Lower leg skin (tissue), 3 donors: ENCODE measurements around the gene POLK.

ENCODE experiments used
- POLR2A ChIP-seq, 2 donors: fragments of 450-650 bp; IDR thresholded peaks; one replicate each; pipeline ENCODE4 v1.6.1; 2016 to 2017; ENCODE audit warnings: antibody characterized with exemption in 2 of 2, mild to moderate bottlenecking in 1 of 2, moderate library complexity in 1 of 2
- TF ChIP-seq, protein P1 (sequence below), 3 donors: fragments of 450-650 bp; IDR thresholded peaks; one replicate each; pipeline ENCODE4 v1.5.1; 2016; ENCODE audit warnings: antibody characterized with exemption in 3 of 3, mild to moderate bottlenecking in 3 of 3, moderate library complexity in 2 of 3

DNA sequence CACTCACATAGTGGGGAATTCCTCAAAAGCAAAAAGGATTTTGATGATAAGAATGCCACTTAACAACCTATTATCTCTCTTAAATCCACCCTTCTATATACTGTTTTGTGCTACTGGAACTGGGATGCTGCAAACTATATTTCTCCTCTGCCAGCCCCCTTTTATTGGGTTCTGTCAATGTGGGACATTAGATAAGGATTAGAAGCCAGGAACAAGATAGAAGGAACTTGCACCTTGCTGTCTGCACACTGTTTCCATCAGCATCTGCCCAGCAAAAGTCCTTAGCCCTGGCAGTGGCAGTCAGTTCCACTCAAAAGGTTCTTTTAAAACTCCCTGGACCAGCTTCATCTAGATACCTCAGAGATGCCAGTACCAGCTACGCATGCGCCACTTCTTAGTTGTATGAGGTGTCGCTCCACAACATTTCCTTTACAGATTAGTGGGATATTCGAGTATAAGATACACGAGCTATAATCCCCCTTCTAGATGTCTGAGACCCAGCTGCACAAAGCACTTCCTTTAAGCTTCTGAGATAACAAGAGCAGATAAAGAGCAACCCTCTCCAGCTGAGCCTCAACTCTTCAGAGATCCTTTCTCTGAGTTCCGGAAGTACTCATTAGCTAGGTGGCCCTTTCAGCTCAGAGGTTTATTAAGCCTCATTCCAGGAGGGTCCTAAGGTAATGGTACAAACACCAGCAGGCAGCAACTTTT, 45.5 kb upstream of the POLK start:
- TF ChIP-seq POLR2A (IDR thresholded peaks at IDR 0.05), result no peak
- TF ChIP-seq, protein P1, sequence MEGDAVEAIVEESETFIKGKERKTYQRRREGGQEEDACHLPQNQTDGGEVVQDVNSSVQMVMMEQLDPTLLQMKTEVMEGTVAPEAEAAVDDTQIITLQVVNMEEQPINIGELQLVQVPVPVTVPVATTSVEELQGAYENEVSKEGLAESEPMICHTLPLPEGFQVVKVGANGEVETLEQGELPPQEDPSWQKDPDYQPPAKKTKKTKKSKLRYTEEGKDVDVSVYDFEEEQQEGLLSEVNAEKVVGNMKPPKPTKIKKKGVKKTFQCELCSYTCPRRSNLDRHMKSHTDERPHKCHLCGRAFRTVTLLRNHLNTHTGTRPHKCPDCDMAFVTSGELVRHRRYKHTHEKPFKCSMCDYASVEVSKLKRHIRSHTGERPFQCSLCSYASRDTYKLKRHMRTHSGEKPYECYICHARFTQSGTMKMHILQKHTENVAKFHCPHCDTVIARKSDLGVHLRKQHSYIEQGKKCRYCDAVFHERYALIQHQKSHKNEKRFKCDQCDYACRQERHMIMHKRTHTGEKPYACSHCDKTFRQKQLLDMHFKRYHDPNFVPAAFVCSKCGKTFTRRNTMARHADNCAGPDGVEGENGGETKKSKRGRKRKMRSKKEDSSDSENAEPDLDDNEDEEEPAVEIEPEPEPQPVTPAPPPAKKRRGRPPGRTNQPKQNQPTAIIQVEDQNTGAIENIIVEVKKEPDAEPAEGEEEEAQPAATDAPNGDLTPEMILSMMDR (IDR thresholded peaks at IDR 0.05), result no peak
